HG03095 (cell line): Measurements from ENCODE around the gene CCDC158.
"Not testable (repeated sequence)": the region's sequence is repeated elsewhere in the genome, so short reads cannot be mapped to it uniquely, and the experiment has no call there.

Source experiments
- ATAC-seq: cut with Tn5 transposase; IDR thresholded peaks from one replicate; pipeline ENCODE4 v1.9.1; 2021; ENCODE audit warnings: moderate library complexity; ENCODE audit not compliant: unreplicated experiment

CCDC158 gene

DNA sequence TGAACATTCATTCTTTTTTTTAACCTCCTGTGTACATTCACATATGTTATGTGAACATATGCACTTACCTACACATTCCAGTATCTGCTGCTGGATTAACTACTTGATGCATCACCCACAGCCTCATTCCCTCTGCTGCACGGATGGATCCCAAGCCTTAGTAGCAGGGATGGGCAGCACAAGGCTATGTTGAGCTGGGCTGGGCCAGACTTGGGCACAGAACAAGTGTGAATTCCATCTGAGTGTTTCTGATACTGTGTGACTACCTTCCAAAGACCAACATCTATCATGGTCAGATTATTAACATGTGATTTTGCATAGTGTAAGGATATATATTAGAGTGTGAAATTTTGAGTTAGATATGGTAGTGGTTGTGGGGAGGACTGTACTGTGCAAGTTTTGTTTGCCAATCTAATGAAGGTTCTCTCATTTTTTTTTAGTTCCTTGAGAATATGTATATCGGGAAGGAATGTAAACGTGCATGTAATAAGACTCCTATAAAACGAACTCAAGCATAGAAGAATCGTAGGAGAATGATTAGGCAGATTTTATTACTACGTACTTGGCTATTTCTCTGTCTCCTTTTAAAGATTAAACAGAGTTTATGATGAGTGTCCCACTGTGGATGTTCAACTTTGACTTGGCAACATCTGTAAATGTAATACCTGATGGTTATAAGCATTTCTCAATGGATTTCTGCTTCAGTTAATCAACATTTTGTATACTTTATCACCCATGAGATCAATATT is 137.8 kb downstream of the CCDC158 start:
- no peak for ATAC-seq

DNA sequence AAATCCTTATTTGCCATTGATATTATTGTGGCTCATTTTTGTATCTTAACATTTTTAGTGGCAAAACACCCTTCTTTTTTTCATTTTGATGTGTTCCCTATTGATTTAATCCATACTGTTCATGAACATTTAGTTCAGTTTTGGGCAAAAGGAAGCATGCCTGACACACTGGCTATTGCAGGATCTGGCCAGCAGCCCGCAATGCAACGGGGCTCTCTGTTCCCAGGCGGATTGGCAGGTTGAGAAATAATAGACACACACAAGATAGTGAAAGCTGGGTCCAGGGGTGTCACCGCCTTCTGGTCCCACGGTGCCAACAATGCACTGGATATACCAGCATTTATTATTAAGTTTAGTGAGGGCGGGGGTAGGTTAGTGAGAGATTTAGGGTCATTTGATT is 139.3 kb downstream of the CCDC158 start:
- not testable (repeated sequence) for ATAC-seq

DNA sequence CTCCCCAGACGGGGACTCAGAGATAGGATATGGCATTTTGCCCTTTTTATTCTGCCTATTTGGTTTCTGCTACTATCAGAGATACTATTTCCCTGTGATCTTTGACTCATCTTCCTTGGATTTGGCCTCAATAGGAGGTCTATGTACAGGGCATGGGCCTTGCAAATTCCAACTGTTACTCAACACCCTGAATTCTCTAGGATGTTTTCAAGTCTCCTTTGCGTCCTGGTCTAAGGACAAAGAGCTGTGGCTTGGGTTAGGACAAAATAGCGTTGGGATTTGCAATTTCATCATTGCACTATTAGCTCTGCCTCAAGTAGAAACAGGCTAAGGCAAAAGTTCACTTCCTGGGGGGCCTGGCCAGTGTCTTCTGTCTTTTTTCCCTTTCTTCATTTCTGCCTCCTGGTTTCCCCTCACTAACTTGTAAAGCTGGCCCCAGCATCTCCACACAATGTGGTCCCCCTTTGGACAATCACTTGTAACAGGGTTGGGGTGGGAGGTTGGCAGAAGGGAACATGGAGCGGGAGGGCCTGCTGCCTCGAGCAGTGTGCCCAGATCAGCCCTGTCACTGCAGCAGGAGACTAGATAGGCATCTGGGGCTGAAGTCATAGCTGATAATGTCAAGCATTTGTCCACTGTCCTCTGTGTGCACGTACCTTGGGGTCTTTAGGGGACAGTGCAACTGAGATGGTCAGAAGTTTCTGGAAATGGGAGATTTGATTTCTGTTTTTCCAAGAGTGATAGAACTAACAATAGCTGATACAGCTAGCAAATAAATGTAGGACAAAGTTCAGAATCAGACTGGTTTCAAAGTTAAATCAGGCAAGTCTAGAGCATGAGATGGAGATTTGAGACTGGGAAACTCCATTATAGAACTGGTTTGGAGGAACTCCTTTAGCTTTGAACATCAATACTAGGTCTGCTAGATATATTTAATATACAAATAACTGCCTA is 140.2 kb downstream of the CCDC158 start:
- ATAC-seq = no peak

DNA sequence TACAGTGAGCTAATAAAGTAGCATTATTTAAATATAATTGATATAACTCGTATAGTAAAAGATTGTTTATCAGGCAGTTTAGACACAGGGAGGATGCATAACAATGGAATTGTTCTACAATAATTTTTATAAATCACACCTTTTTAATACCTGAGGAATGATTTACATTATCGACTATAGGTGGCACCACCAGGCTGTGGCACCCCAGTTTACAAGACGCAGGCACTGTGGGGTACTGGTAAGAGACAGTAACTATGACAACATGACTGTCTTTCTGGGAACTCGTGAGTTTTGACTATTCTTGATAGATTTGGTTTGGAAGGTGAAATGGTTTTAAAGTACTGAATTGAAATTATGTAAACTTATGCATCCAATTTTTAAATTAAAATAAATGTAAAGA is 141.5 kb downstream of the CCDC158 start:
- no peak for ATAC-seq

DNA sequence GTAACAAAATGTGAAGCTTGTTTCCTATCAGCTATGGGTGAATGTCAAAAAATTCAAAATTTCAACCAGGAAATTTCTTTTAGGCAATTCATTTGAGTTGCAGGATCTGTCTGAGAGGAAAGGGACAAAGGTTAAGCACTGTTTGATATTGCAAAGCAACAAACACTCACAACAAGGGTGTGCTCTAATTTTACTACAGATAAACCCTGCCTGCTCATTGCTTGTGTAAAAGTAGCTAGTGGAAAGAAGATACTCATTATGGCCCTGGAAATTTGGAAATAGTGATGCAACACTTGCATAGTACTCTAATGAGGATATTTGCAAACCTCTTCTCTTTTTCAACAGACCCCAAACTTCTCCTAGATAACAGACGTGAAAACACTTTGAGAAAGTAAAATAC is 142.4 kb downstream of the CCDC158 start:
- ATAC-seq = no peak

DNA sequence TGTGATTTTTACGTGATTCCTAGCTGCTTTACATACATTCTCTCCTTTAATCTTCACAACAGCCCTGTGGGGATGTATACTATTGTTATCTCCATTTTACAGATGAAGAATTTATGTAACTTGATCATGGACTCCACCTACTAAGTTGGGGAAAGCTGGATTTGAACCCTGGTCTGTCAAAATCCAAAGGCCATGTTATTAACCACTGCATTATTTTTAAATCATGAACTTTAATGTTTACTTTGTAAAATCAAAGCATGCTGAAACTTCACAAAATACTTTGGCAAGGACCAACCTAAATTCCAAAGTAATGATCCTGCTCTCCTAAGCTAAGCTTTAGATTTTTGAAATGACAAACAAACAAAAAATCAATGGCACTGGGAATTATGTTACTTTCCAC is 143.3 kb downstream of the CCDC158 start:
- ATAC-seq = no peak

DNA sequence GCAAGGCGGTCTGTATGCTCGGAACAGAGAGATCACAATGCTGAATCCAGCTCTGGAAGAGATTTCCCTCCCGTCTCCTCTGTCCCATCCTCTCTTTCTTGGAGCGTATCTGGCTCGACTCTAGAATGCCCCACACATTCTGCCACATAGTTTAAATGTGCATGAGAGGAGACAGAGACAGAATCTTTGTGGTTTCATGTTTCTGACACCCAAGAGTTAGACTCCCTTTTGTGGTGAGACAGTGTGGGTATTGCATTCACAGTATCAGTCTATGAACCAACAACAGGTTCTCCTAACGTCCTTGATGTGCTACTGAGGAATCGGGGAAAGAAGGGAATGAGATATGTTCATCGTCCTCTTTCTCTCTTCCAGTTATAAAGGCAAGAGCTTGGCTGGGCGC is 144.1 kb downstream of the CCDC158 start:
- no peak for ATAC-seq

DNA sequence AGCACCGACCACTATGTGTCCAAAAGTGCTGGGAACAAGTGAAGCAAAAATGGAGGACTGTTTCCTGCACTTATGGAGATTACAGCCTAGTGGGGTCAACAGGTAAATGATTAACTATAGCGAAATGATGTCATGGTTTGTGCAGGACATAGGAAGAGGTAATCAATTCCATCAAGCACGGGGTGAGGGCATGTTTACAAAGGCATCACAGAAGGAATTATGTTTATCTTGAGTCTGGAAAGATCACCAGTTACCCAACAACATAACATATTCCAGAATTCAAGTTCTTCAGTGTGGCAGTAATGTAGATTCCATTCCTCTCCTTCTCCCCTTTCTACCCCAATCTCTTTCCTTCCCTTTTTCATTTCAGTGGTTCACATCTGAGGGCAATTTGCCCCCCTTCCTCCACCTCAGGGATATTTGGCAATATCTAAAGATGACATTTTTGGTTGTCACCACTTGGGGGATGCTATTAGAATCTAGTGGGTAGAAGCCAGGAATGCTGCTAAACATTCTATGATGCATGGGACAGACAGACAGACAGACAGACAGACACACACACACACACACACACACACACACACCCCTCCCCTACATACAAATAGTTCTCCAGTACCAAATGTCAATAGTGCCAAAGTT is 145.3 kb downstream of the CCDC158 start:
- ATAC-seq = no peak

DNA sequence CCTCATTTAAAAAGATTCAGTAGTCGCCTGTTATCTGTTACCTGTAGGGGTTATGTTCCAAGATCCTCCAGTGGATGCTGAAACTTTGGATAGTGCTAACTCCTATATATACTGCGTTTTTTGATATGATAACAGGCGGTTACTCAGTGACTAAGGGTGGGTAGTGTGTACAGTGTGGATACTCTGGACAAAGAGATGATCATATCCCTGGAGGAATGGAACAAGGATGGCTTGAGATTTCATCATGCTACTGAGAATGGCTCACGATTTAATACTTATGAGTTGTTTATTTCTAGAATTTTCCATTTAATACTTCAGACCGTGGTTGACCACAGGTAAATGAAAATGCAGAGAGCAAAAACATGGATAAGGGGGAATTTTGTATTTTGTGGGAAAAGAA is 147.9 kb downstream of the CCDC158 start:
- no peak for ATAC-seq

DNA sequence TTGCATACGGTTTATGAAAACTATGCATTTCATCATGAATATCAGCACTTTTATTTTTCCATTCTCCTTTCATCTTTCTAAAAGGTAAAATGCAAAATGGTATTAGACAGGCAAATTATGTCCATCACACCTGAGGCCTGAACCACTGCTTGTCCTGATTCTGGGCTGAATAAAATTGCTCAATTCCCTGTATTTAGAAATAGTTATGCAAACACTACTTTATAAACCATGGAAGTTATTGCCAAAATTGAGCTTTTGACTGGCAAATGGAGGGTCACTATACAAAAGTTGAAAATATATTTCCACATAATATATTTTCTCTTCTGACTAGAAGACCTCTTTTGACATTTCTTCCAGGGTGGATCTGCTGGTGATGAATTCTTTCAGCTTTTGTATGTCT is 148.4 kb downstream of the CCDC158 start:
- no peak for ATAC-seq

DNA sequence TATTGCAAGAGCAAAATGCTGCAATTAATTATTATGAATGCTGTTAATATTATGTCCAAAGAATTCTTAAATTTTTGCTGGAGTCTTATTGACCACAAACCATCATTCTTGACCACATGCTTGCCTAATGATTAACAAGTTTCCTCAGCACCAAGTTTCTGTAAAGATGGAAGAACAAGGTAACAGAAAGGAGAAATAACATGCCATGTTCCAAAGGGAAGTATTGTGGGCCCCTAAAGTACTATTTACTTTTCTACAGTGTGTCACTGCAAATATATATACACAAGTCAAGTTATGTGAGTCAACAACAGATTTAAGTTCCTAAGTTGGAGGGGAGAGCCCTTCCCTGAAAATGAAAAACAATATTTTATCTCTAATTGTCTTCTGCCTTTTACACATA is 148.9 kb downstream of the CCDC158 start:
- no peak for ATAC-seq

DNA sequence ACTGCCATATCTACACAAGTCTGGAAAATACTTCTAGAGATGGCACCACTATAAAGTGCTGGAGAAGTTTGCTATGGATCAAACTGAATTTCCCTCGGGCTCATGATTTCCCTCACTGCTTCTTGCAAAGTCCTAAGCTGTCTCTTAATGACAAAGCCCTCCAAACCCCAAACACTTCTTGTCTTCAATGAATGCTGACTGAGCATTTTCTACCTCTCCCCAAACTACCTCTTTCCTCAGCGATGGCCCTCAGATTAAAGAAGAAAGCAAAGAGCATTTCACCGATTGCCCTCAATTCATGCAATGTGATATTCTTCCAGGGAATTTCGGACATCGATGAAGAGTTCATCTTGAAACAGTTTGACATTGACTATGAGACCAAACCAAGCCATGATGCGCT is 149.7 kb downstream of the CCDC158 start:
- ATAC-seq = no peak

DNA sequence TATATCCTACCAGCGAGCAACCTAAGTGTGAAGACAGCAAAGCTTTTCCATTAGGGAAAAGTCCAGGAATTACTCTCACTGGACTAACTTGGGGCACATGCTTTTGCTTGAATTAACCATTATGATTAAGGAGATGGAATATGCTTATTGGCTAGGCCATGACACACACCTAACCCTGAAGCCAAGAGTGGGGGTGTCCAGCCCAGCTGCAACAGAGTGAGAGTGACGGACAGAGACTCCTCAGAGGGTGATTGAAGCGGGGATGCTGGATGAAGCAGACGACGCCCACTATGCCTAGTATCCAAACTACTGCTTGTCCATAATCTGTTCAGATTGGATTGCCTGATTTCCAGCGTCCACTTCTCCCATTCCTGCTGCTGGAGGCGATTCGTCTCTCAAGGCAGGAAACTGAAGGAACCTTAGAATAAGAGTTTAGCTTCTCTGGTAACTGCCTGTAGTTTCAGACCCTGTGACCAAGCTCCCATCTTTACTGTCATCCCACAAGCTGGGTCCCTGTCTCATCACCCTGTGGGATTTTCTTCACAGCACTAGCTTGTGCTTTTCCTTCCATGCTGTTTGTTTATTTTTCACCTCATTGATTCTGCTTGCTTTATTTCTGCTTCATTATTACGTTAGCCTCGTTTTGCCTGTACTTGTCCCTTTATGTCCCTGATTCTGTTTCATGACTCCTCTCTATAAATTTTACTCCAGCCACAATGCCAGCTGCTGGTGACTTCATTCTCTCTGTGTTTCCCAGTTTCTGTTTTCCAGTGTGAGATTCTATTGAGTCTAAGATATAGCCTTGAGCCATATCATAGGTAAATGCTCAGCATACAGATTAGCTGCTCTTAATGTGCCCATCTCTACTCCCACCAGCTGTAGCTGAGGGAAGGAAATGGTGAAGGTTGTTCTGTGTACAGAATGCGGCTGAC is 150.4 kb downstream of the CCDC158 start:
- no peak for ATAC-seq

DNA sequence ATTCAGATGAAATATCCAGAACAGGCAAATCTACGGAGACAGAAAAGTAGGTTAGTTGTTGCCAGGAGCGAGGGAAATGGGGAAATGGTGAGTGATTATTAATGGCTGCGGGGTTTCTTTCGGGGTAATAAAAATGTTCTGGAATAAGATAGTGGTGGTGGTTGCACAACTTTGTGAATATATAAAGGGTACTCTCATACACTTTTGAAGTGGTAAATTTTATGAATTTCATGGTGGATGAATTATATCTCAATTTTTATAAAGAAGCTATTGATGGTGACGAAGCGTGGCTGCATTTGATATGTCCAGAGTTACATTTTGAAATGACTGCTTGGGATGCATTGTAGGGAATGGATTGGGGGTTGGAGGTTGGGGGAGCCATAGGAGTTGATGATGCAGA is 153.1 kb downstream of the CCDC158 start:
- no peak for ATAC-seq

DNA sequence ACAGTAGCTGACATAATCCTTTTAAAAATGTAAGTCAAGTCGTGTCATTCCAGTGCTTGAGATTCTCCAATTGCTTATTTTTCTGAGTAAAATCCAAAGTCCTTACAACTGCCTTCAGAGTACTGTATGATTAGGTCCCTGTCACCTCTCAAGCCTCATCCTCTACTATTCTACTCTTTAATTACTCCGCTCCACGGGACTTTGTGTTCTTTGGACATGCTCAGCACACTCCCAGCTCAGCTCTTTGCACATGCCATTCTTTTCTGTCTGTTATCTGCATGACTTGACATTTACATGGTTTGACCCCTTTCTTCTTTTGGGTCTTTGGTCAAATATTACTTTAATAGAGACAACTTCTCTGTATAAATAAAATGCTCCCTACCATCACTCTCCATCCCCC is 154.3 kb downstream of the CCDC158 start:
- no peak for ATAC-seq

DNA sequence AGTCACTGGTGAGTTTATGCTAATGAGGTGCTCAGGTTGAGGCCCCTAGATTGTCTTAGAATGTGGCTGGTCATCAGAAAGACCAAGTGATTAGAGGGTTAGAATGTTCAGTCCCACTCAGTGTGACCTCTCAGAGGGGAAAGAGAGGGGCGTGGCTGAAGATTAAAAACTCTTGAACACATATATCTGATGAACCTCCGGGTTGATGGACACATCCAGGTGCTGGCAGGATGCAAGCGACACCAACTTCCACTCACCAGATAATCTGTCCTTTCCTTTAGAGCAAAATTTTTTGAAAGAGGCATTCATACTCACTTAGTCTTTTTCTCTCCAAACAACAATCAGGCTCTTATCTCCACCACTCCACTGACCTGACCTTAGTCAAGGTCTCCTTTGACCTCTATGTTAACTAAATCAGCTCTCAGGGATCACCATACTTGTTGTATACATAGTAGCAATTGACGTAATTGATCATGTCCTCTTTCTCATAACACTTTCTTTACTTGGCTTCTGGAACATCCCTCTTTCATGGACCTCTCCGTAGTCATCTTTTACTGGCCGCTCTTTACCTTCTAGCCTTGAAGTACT is 155.2 kb downstream of the CCDC158 start:
- no peak for ATAC-seq
